Measurements from ENCODE around the gene COPG2. TPM values are rescaled to one million over a fixed set of nuclear protein-coding genes. Genes with fewer than 3 reads are reported as not detected.

The COPG2 gene
- total and polyA plus RNA-seq, 2 of the 8 experiments (the other 6 are each of a cell fraction or from before 2014, with no cell fraction given) = 50.3 to 53.1 TPM

DNA sequence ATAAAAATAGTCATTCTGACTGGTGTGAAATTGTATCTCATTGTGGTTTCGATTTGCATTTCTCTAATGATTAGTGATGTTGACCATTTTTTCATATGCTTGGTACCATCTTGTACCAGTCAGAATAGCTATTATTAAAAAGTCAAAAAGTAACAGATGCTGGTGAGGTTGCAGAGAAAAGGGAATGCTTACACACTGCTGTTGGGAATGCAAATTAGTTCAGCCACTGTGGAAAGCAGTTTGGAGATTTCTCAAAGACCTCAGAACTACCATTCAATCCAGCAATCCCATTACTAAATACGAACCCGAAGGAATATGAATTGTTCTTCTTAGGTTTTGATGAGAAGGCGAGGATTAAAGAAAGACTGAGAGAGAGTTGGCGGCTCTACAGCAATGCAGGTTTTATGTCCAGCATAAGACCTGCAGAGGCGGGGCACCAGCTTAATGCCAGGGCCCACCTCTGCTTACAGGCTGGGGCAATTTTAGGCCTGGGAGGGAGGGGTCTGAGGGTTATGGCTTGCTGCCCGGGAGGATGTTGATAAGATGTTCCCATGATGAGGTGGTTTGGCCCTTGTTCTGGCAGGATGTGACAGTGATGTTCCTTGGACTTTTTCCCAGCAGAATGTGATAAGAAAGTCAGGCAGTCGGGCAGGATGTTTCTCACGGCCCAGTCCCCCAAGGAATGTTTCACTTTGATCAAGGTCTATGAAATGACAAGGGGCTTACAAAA is 102.2 kb downstream of the COPG2 start:
- CTCF ChIA-PET (ENCODE audit: partially characterized antibody) = interaction anchor here (0.6 kb wide), 1 partner anchor 458 kb away, joined by 3 read pairs; no protein-coding TSS in a partner anchor
- Histone ChIP-seq H2BK5ac (ENCODE audit: low read depth, low read length) (no peak overlapping the region), H3K4ac (replicated peaks; ENCODE audit: insufficient read length, low read depth, low read length) (no peak overlapping the region), H2BK12ac (ENCODE audit: low read depth, low read length) (no peak overlapping the region), H2BK120ac (replicated peaks; ENCODE audit: low read depth, low read length) (no peak overlapping the region), H3K79me1 (ENCODE audit: low read depth, low read length) (no peaks in the 10 kb centered on the region), H3K18ac (ENCODE audit: extremely low read depth, low read length) (no peak overlapping the region), H3K4me1 (replicated peaks in 1 of 4; ENCODE audit: control insufficient read depth in 3 of 4, insufficient read depth in 4 of 4, low read length in 3 of 4) (no peaks in the 10 kb centered on the region), H3K79me2 (ENCODE audit: control insufficient read depth in 1 of 2, insufficient read depth in 2 of 2, low read length in 2 of 2) (no peaks in the 10 kb centered on the region), H3K56ac (replicated peaks; ENCODE audit: insufficient read length, low read depth, low read length) (no peak overlapping the region), H4K91ac (replicated peaks; ENCODE audit: insufficient read length, low read length) (no peak overlapping the region), H2AFZ (ENCODE audit: low read length) (no peak overlapping the region), H2AK5ac (ENCODE audit: low read depth, low read length) (no peak overlapping the region), H3K23me2 (ENCODE audit: low read depth, low read length) (no peaks in the 10 kb centered on the region), H3K4me3 (ENCODE audit: extremely low read depth in 1 of 4, insufficient read depth in 2 of 4, low read depth in 3 of 4, low read length in 4 of 4) (no peak overlapping the region), H3K9ac (replicated peaks in 1 of 4; ENCODE audit: extremely low read depth in 1 of 4, low read depth in 3 of 4, low read length in 3 of 4) (no peak overlapping the region), H4K8ac (ENCODE audit: extremely low read depth, insufficient read depth, low read length) (no peak overlapping the region), H3K27ac (ENCODE audit: low read depth, low read length) (no peak overlapping the region), H3K27me3 (replicated peaks in 1 of 4; ENCODE audit: control insufficient read depth in 3 of 4, extremely low read depth in 1 of 4, insufficient read depth in 3 of 4, low read length in 3 of 4) (no peaks in the 10 kb centered on the region), H3K4me2 (ENCODE audit: insufficient read depth in 1 of 2, low read depth in 2 of 2, low read length in 2 of 2) (no peak overlapping the region), H2BK15ac (ENCODE audit: low read length) (no peak overlapping the region), H2BK20ac (ENCODE audit: low read length) (no peak overlapping the region), H3K9me3 (ENCODE audit: insufficient read depth in 2 of 2, low read depth in 1 of 2, low read length in 1 of 2) (0 out of 4 replicates have a peak, but pooled peaks cover 0 to 6% of the 10 kb centered on the region in 2 experiments), H3K14ac (ENCODE audit: insufficient read length) (no peak overlapping the region), H4K5ac (ENCODE audit: insufficient read length, low read depth, low read length) (no peak overlapping the region), H3K36me3 (ENCODE audit: control insufficient read depth in 2 of 4, insufficient read depth in 4 of 4, low read length in 3 of 4) (no peaks in the 10 kb centered on the region; a peak in 2 of 8 replicates), H3K23ac (ENCODE audit: insufficient read length) (no peak overlapping the region), H4K20me1 (replicated peaks in 1 of 2; ENCODE audit: control insufficient read depth in 1 of 2, insufficient read depth in 2 of 2, low read length in 2 of 2) (no peaks in the 10 kb centered on the region)
- 88% methylated on average over 9 of the region's 9 CpGs; no CpG with 5 or more reads in 1 of the 2 experiments for WGBS, 2 experiments (ENCODE audit: extremely low coverage in 1 of 2, insufficient coverage in 1 of 2, insufficient read length in 1 of 2, insufficient replicate concordance in 2 of 2, low coverage in 1 of 2, low lambda C conversion rate in 2 of 2, missing lambda C conversion rate in 1 of 2)
- DNase-seq (ENCODE audit: low read depth in 1 of 2, low spot score in 2 of 2) = no peak
- FAIRE-seq = no peak
- TF ChIP-seq EP300 (IDR thresholded peaks at IDR 0.05; ENCODE audit: borderline replicate concordance in 1 of 2, low read depth in 2 of 2, low read length in 2 of 2) (no peak), PHF8 (conservative IDR thresholded peaks at IDR 0.05; ENCODE audit: low read depth, low read length) (no peak)
- TF ChIP-seq, protein P1, sequence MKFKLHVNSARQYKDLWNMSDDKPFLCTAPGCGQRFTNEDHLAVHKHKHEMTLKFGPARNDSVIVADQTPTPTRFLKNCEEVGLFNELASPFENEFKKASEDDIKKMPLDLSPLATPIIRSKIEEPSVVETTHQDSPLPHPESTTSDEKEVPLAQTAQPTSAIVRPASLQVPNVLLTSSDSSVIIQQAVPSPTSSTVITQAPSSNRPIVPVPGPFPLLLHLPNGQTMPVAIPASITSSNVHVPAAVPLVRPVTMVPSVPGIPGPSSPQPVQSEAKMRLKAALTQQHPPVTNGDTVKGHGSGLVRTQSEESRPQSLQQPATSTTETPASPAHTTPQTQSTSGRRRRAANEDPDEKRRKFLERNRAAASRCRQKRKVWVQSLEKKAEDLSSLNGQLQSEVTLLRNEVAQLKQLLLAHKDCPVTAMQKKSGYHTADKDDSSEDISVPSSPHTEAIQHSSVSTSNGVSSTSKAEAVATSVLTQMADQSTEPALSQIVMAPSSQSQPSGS (IDR thresholded peaks at IDR 0.05; ENCODE audit: low read length) = no peak
- POLR2A ChIA-PET (ENCODE audit: partially characterized antibody) = no interaction called here

Data from H1 (cell line).